Trophoblast cell (in vitro differentiated cells and primary cell): Measurements from ENCODE around the gene SYP. TPM values are rescaled to one million over a fixed set of nuclear protein-coding genes. Genes with fewer than 3 reads are reported as not detected.

Experiments
- DNase-seq, 2 donors: peaks; one replicate each; pipeline ENCODE4 v3.0.0-alpha.2; 2016
- H2AFZ ChIP-seq: 2 replicates; pipeline ENCODE4 v1.6.1; 2013; ENCODE audit warnings: low read length, moderate library complexity, mild to moderate bottlenecking; ENCODE audit not compliant: insufficient read depth, poor library complexity
- H2AK5ac ChIP-seq: 2 replicates; pipeline ENCODE4 v1.6.1; 2013; ENCODE audit warnings: mild to moderate bottlenecking, low read length
- H2BK120ac ChIP-seq: 2 replicates; pipeline ENCODE4 v1.6.1; 2013; ENCODE audit warnings: low read length, mild to moderate bottlenecking, moderate library complexity; ENCODE audit not compliant: insufficient read depth, poor library complexity
- H2BK12ac ChIP-seq: 2 replicates; pipeline ENCODE4 v1.6.1; 2013; ENCODE audit warnings: mild to moderate bottlenecking, low read length, moderate library complexity
- H2BK5ac ChIP-seq: 2 replicates; pipeline ENCODE4 v1.6.1; 2013; ENCODE audit warnings: low read length, low read depth, moderate library complexity, mild to moderate bottlenecking; ENCODE audit not compliant: poor library complexity
- H3K14ac ChIP-seq: 2 replicates; pipeline ENCODE4 v1.6.1; 2013; ENCODE audit warnings: mild to moderate bottlenecking, low read length
- H3K18ac ChIP-seq: 2 replicates; pipeline ENCODE4 v1.6.1; 2013; ENCODE audit warnings: mild to moderate bottlenecking, low read length
- H3K23ac ChIP-seq: 2 replicates; pipeline ENCODE4 v1.6.1; 2013; ENCODE audit warnings: low read length
- H3K27ac ChIP-seq: 2 replicates; pipeline ENCODE4 v1.5.1; 2013; ENCODE audit warnings: low read depth, mild to moderate bottlenecking, inconsistent platforms, low read length, moderate library complexity
- H3K27me3 ChIP-seq: 2 replicates; pipeline ENCODE4 v1.6.1; 2013; ENCODE audit warnings: inconsistent platforms, mild to moderate bottlenecking, low read length, moderate library complexity; ENCODE audit not compliant: insufficient read depth
- H3K36me3 ChIP-seq, 2 experiments: 1 replicate in 1 of 2; 2 replicates in 1 of 2; pipeline ENCODE4 v1.6.1; 2013; ENCODE audit warnings: low read length in 2 of 2, mild to moderate bottlenecking in 2 of 2, moderate library complexity in 1 of 2; ENCODE audit not compliant: insufficient read depth in 2 of 2, control insufficient read depth in 1 of 2
- H3K4ac ChIP-seq: 2 replicates; pipeline ENCODE4 v1.6.1; 2013; ENCODE audit warnings: low read depth, mild to moderate bottlenecking, low read length, moderate library complexity
- H3K4me1 ChIP-seq, 2 experiments: 1 replicate in 1 of 2; 2 replicates in 1 of 2; pipeline ENCODE4 v1.6.1; 2013; ENCODE audit warnings: low read length in 2 of 2, mild to moderate bottlenecking in 2 of 2, moderate library complexity in 1 of 2; ENCODE audit not compliant: insufficient read depth in 2 of 2, control insufficient read depth in 1 of 2
- H3K4me2 ChIP-seq: 2 replicates; pipeline ENCODE4 v1.6.1; 2013; ENCODE audit warnings: inconsistent platforms, mild to moderate bottlenecking, low read length, moderate library complexity
- H3K4me3 ChIP-seq: 2 replicates; pipeline ENCODE4 v1.5.1; 2013; ENCODE audit warnings: mild to moderate bottlenecking, low read depth, low read length, inconsistent platforms
- H3K79me1 ChIP-seq: one replicate; pipeline ENCODE4 v1.6.1; 2013; ENCODE audit warnings: low read length
- H3K79me2 ChIP-seq: 2 replicates; pipeline ENCODE4 v1.6.1; 2013; ENCODE audit warnings: low read length, mild to moderate bottlenecking; ENCODE audit not compliant: control insufficient read depth, insufficient read depth, poor library complexity
- H3K9ac ChIP-seq: 2 replicates; pipeline ENCODE4 v1.6.1; 2013; ENCODE audit warnings: mild to moderate bottlenecking, low read length
- H3K9me3 ChIP-seq: 2 replicates; pipeline ENCODE4 v1.6.1; 2013; ENCODE audit warnings: low read depth, mild to moderate bottlenecking, control low read depth, inconsistent platforms, low read length; ENCODE audit not compliant: insufficient read depth
- H4K12ac ChIP-seq: 2 replicates; pipeline ENCODE4 v1.6.1; 2013; ENCODE audit warnings: low read depth, mild to moderate bottlenecking, low read length, moderate library complexity
- H4K8ac ChIP-seq: 2 replicates; pipeline ENCODE4 v1.6.1; 2013; ENCODE audit warnings: low read depth, mild to moderate bottlenecking, low read length, moderate library complexity
- H4K91ac ChIP-seq: one replicate; pipeline ENCODE4 v1.6.1; 2013; ENCODE audit warnings: low read depth, mild to moderate bottlenecking, low read length, moderate library complexity
- WGBS: extraction: QIAGEN DNeasy Blood & Tissue Kit; methylation state at CpG from one replicate; pipeline ENCODE4 v1.1.7; 2013; ENCODE audit warnings: missing lambda C conversion rate; ENCODE audit not compliant: insufficient read length, insufficient coverage; ENCODE audit errors: extremely low coverage; 5-methylcytosine and 5-hydroxymethylcytosine counted together
- polyA plus RNA-seq: library from polyadenylated mRNA; stranded (reverse); fragments of 200-250 nt; gene quantifications from 2 replicates; pipeline ENCODE4 v1.2.3, GENCODE V29; 2013

The SYP gene
- 0.14 and 0.16 TPM in 2 replicates for polyA plus RNA-seq

DNA sequence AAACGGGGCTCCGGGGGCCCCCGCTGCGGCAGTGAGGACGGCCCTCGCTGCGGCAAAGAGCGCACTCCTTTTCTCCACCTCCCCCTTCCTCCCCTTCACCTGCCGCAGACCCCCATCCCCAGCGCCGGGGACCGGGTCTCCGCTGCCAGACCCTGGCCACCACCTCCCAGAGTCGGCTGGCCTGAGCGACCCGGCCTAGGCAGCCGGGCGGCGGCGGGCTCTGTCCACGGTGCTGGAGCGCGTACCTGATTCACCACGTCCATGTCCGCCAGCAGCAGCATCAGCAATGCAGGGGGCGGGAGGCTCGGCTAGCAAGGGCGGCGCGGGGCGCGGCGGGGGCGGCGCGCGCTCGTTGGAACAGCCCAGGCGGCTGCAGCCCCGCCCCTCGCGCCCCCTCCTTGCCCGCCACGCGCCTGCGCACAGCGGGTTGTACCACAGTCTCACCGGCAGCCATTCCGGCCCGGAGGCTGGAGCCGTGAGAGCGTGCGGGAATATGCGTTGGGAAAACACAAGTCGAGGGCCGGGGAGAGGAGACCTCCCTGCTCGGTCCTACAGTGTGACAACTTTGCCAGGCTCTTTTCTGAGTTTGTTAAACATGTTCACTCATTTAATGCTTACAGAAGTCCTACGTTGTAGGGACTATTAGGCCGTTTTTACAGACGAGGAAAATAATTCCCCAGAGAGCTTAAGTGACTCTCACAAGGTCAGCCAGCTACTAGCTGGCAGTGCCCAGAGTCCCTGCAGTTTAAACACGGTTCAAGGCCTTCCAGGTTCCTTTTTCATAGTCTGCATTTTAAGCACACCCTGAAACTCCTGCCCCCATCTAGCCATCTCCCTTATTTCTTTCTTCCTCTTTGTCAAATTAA, at the start of gene SYP:
TSS of gene SYP (minus strand) at position 288 of the 866 bp plus-strand sequence. CDS start at position 281, 7 bp downstream.
- Histone ChIP-seq H3K18ac (no peak within 1 kb of the TSS), H4K91ac (no peak within 1 kb of the TSS), H2AK5ac (no peak within 1 kb of the TSS), H3K79me1 (no peaks in the 10 kb centered on the region), H2BK120ac (no peak within 1 kb of the TSS), H2BK5ac (no peak within 1 kb of the TSS), H3K4me2 (peak within 1 kb of the TSS; percentile 74), H2BK12ac (no peak within 1 kb of the TSS), H4K12ac (no peak within 1 kb of the TSS), H3K9me3 (no peaks in the 10 kb centered on the region), H4K8ac (peak within 1 kb of the TSS; percentile 50), H3K9ac (no peak within 1 kb of the TSS), H3K4ac (no peak within 1 kb of the TSS), H3K79me2 (no peaks in the 10 kb centered on the region), H3K27ac (no peak within 1 kb of the TSS), H3K4me1 (peaks cover 0 to 2% of the 10 kb centered on the region in 2 experiments), H3K36me3 (no peaks in the 10 kb centered on the region), H3K14ac (no peak within 1 kb of the TSS), H3K27me3 (no peaks in the 10 kb centered on the region), H3K4me3 (no peak within 1 kb of the TSS), H2AFZ (no peak within 1 kb of the TSS), H3K23ac (no peak within 1 kb of the TSS)
- DNase-seq: peak; percentile 77 to 79
- WGBS: no CpG with 5 or more reads among the region's 61 CpGs

DNA sequence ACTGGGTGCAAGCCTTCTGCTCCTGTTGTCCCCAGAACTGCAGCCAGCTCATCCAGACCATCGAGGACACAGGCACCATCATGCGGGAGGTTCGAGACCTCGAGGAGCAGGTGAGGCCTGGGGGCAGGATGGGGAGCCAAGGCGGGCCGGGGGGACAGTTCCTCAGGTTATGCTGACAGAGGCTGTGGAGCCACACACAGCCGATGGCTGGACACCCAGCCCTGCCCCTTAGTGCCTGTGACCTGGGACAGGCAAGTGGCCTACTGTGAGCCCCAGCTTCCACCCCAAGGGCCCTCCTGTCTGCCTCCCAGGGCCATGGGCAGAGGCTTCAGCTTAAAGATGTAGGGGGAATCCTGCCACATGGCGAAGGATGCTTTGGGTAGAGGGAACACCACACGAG, 49.6 kb upstream of the SYP start:
- Histone ChIP-seq H3K9ac (no peak overlapping the region), H3K79me1 (no peaks in the 10 kb centered on the region), H3K14ac (no peak overlapping the region), H3K18ac (no peak overlapping the region), H2BK12ac (no peak overlapping the region), H2BK120ac (no peak overlapping the region), H3K4ac (no peak overlapping the region), H3K23ac (no peak overlapping the region), H3K4me3 (no peak overlapping the region), H3K9me3 (no peaks in the 10 kb centered on the region), H3K27me3 (no peaks in the 10 kb centered on the region), H3K36me3 (peaks cover 23 to 29% of the 10 kb centered on the region in 2 experiments), H4K91ac (no peak overlapping the region), H3K4me2 (no peak overlapping the region), H3K27ac (no peak overlapping the region), H2BK5ac (no peak overlapping the region), H3K79me2 (no peaks in the 10 kb centered on the region), H4K8ac (no peak overlapping the region), H2AK5ac (no peak overlapping the region), H3K4me1 (no peaks in the 10 kb centered on the region), H2AFZ (no peak overlapping the region), H4K12ac (no peak overlapping the region)
- no CpG with 5 or more reads among the region's 9 CpGs for WGBS
- DNase-seq: no peak

DNA sequence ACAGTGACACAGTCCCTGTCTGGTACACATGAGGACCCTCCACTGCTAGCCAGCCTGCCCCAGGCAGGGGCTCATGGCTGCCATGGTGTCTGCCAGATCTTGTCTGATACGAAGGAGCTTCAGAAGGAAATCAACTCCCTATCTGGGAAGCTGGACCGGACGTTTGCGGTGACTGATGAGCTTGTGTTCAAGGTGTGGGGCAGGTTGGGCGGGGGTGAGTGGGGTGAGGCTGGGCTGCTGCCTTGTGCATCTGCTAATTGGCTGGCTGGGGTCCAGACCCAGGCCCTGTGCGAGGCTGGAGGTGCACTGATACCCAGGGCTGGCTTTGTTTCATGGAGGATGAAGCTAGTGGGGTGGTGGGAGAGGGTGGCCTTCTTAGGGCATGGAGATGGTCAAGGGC, 49.1 kb upstream of the SYP start:
- no peak overlapping the region for H3K27ac ChIP-seq
- DNase-seq: no peak

DNA sequence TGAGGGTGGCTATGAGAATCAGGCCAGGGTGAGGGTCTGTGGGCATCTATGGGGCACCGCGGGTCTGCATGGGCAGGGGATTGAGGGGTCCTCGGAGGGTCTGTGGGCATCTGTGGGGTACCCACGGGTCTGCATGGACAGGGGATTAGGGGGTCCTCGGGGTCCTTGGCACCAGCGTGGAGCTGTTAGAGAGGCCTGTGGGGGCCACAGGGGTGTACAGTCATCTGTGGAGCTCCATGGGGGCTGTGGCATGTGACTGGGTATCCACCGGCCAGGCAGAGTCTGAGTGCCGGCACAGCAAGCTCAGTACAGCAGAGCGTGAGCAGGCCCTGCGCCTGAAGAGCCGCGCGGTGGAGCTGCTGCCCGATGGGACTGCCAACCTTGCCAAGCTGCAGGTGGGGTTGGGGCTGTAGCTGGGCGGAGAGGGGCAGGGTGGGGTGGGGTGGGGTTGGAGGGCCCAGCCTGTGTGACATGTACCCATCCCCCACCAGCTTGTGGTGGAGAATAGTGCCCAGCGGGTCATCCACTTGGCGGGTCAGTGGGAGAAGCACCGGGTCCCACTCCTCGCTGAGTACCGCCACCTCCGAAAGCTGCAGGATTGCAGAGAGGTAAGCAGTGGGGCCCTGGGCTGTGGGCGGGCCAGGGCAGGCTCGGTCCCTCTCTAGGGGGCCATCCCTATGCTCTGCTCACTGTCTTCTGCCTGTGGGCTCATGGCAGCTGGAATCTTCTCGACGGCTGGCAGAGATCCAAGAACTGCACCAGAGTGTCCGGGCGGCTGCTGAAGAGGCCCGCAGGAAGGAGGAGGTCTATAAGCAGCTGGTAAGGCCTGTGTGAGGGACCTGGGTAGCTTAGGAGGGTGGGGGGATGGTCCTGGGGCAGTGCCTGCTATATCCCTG, 48.2 kb upstream of the SYP start:
- H3K14ac ChIP-seq: no peak overlapping the region
- H3K4ac ChIP-seq: no peak overlapping the region
- H2BK12ac ChIP-seq: no peak overlapping the region
- H3K9me3 ChIP-seq: no peaks in the 10 kb centered on the region
- peaks cover 26 to 33% of the 10 kb centered on the region in 2 experiments for H3K36me3 ChIP-seq
- H2BK5ac ChIP-seq: no peak overlapping the region
- no CpG with 5 or more reads among the region's 28 CpGs for WGBS
- H3K27ac ChIP-seq: no peak overlapping the region
- H3K18ac ChIP-seq: no peak overlapping the region
- H3K23ac ChIP-seq: no peak overlapping the region
- no peaks in the 10 kb centered on the region for H3K79me1 ChIP-seq
- H3K4me2 ChIP-seq: no peak overlapping the region
- H4K8ac ChIP-seq: no peak overlapping the region
- H3K27me3 ChIP-seq: no peaks in the 10 kb centered on the region
- no peak overlapping the region for H3K9ac ChIP-seq
- H2BK120ac ChIP-seq: no peak overlapping the region
- DNase-seq: no peak
- H4K12ac ChIP-seq: no peak overlapping the region
- no peak overlapping the region for H2AFZ ChIP-seq
- H3K4me1 ChIP-seq: no peaks in the 10 kb centered on the region
- no peak overlapping the region for H4K91ac ChIP-seq
- no peaks in the 10 kb centered on the region for H3K79me2 ChIP-seq
- no peak overlapping the region for H2AK5ac ChIP-seq
- no peak overlapping the region for H3K4me3 ChIP-seq

More for the DNA sequence above, 49.1 kb upstream of the SYP start:
- Histone ChIP-seq H3K79me1 (no peaks in the 10 kb centered on the region), H3K23ac (no peak overlapping the region), H3K4me2 (no peak overlapping the region), H2AFZ (no peak overlapping the region), H4K12ac (no peak overlapping the region), H3K18ac (no peak overlapping the region), H3K4me3 (no peak overlapping the region), H4K8ac (no peak overlapping the region), H3K27me3 (no peaks in the 10 kb centered on the region), H2BK5ac (no peak overlapping the region), H4K91ac (no peak overlapping the region), H3K14ac (no peak overlapping the region), H3K4me1 (no peaks in the 10 kb centered on the region), H3K9me3 (no peaks in the 10 kb centered on the region), H3K36me3 (peaks cover 23 to 31% of the 10 kb centered on the region in 2 experiments), H3K9ac (no peak overlapping the region), H2BK120ac (no peak overlapping the region), H3K79me2 (no peaks in the 10 kb centered on the region), H2BK12ac (no peak overlapping the region), H3K4ac (no peak overlapping the region), H2AK5ac (no peak overlapping the region)
- WGBS: no CpG with 5 or more reads among the region's 6 CpGs
